ENCODE data around the gene FADS3. TPM values are rescaled to one million over a fixed set of nuclear protein-coding genes. Genes with fewer than 3 reads are reported as not detected.

Gene FADS3
- total and polyA plus RNA-seq, 9 of the 15 experiments (the other 6 are each of a cell fraction or from before 2014, with no cell fraction given) = 0.97 to 148 (median 92.7) TPM

DNA sequence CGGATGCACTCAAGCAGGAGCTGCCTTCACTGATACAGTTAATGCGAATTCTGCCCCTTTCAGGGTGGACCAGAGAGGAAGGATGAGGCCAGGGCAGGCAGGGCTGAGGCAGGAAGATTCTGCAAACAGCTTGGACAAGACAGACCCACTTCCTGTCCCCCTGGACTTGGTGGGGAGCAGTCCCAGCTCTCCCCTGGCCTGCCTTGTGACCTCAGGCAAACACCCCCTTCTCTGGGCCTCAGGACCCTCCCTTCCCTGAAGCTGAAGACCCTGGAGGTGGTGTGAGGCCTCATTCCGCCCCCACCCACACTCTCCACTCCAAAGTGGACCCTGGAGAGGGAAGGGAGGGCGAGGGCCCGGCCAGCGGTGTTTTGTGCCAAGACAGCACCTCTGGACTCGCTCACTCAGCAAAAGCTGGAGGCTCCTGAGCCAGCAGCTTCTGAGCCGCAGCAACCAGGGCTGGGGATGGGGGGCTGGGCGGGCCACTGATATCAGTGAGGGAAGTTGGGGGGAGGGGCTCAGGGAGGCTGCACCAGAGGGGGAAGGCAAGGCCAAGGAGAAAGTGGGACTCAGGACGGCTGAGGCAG lies 17.5 kb upstream of the FADS3 start (continued):
- TF ChIP-seq NONO (IDR thresholded peaks at IDR 0.05; ENCODE audit: low read depth in 2 of 2, low read length in 1 of 2) = no peak
- TF ChIP-seq, protein P1, sequence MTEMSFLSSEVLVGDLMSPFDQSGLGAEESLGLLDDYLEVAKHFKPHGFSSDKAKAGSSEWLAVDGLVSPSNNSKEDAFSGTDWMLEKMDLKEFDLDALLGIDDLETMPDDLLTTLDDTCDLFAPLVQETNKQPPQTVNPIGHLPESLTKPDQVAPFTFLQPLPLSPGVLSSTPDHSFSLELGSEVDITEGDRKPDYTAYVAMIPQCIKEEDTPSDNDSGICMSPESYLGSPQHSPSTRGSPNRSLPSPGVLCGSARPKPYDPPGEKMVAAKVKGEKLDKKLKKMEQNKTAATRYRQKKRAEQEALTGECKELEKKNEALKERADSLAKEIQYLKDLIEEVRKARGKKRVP (CRISPR knock-in tag; IDR thresholded peaks at IDR 0.05) = no peak
- no peak for TF ChIP-seq ZNF75A (CRISPR knock-in tag; IDR thresholded peaks at IDR 0.05)
- TF ChIP-seq ZKSCAN8 (CRISPR knock-in tag; IDR thresholded peaks at IDR 0.05) = no peak
- no peak for TF ChIP-seq SIX5 (IDR thresholded peaks at IDR 0.05; ENCODE audit: borderline replicate concordance in 1 of 2, insufficient read depth in 1 of 2, low read depth in 1 of 2, low read length in 2 of 2)
- no peak for TF ChIP-seq TBL1XR1 (IDR thresholded peaks at IDR 0.05; ENCODE audit: low read length in 2 of 2)
- TF ChIP-seq SRSF3 (IDR thresholded peaks at IDR 0.05; ENCODE audit: insufficient read depth, low read length) = no peak
- TF ChIP-seq ZNF316 (IDR thresholded peaks at IDR 0.05) = peak; percentile 81
- no peak for TF ChIP-seq ZNF57 (CRISPR knock-in tag; IDR thresholded peaks at IDR 0.05)
- no peak for TF ChIP-seq SAFB (IDR thresholded peaks at IDR 0.05; ENCODE audit: borderline replicate concordance, low read depth, low read length)
- no peak for TF ChIP-seq MNT (conservative IDR thresholded peaks at IDR 0.05)
- TF ChIP-seq, protein P2, sequence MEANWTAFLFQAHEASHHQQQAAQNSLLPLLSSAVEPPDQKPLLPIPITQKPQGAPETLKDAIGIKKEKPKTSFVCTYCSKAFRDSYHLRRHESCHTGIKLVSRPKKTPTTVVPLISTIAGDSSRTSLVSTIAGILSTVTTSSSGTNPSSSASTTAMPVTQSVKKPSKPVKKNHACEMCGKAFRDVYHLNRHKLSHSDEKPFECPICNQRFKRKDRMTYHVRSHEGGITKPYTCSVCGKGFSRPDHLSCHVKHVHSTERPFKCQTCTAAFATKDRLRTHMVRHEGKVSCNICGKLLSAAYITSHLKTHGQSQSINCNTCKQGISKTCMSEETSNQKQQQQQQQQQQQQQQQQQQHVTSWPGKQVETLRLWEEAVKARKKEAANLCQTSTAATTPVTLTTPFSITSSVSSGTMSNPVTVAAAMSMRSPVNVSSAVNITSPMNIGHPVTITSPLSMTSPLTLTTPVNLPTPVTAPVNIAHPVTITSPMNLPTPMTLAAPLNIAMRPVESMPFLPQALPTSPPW (CRISPR knock-in tag; IDR thresholded peaks at IDR 0.05) = 0 out of 2 replicates have a peak, but pooled peaks have one; percentile 21
- TF ChIP-seq NR2F6 (CRISPR knock-in tag; IDR thresholded peaks at IDR 0.05) = no peak
- no peak for TF ChIP-seq KLF16 (IDR thresholded peaks at IDR 0.05)
- TF ChIP-seq, protein P3, sequence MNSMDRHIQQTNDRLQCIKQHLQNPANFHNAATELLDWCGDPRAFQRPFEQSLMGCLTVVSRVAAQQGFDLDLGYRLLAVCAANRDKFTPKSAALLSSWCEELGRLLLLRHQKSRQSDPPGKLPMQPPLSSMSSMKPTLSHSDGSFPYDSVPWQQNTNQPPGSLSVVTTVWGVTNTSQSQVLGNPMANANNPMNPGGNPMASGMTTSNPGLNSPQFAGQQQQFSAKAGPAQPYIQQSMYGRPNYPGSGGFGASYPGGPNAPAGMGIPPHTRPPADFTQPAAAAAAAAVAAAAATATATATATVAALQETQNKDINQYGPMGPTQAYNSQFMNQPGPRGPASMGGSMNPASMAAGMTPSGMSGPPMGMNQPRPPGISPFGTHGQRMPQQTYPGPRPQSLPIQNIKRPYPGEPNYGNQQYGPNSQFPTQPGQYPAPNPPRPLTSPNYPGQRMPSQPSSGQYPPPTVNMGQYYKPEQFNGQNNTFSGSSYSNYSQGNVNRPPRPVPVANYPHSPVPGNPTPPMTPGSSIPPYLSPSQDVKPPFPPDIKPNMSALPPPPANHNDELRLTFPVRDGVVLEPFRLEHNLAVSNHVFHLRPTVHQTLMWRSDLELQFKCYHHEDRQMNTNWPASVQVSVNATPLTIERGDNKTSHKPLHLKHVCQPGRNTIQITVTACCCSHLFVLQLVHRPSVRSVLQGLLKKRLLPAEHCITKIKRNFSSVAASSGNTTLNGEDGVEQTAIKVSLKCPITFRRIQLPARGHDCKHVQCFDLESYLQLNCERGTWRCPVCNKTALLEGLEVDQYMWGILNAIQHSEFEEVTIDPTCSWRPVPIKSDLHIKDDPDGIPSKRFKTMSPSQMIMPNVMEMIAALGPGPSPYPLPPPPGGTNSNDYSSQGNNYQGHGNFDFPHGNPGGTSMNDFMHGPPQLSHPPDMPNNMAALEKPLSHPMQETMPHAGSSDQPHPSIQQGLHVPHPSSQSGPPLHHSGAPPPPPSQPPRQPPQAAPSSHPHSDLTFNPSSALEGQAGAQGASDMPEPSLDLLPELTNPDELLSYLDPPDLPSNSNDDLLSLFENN (IDR thresholded peaks at IDR 0.05; ENCODE audit: low read depth in 2 of 2, low read length in 2 of 2) = no peak
- no peak for TF ChIP-seq ZNF76 (CRISPR knock-in tag; IDR thresholded peaks at IDR 0.05; ENCODE audit: borderline replicate concordance)
- no peak for TF ChIP-seq PCBP2 (IDR thresholded peaks at IDR 0.05; ENCODE audit: low read depth, low read length, poor library complexity, severe bottlenecking)

Measured in K562 (cell line).